ENCODE data around the gene NSUN6.

NSUN6 gene

GRCh38 chr10:18651324-18652007, at the start of gene NSUN6:
Gene NSUN6 (minus strand): TSS chr10:18651587. CDS start chr10:18651203, 384 bp downstream.
- DNase-seq: peak; percentile 72

- DNase-seq: no peak
Observed at GRCh38 chr10:18699849-18700840, 48.8 kb upstream of the NSUN6 start.

- no peak for DNase-seq
Observed at GRCh38 chr10:18690541-18690940, 39.2 kb upstream of the NSUN6 start.

- no peak for DNase-seq
Observed at GRCh38 chr10:18689498-18689897, 38.1 kb upstream of the NSUN6 start.

GRCh38 chr10:18687706-18688105, 36.3 kb upstream of the NSUN6 start:
- DNase-seq: no peak

- DNase-seq: no peak
Observed at GRCh38 chr10:18687195-18687594, 35.8 kb upstream of the NSUN6 start.

GRCh38 chr10:18685555-18685954, 34.2 kb upstream of the NSUN6 start:
- no peak for DNase-seq

- no peak for DNase-seq
Observed at GRCh38 chr10:18684953-18685352, 33.6 kb upstream of the NSUN6 start.

GRCh38 chr10:18684416-18684815, 33.0 kb upstream of the NSUN6 start:
- DNase-seq: no peak

- no peak for DNase-seq
Observed at GRCh38 chr10:18683427-18683826, 32.0 kb upstream of the NSUN6 start.

- DNase-seq: no peak
Observed at GRCh38 chr10:18681971-18682411, 30.6 kb upstream of the NSUN6 start.

- no peak for DNase-seq
Observed at GRCh38 chr10:18681366-18681765, 30.0 kb upstream of the NSUN6 start.

- DNase-seq: no peak
Observed at GRCh38 chr10:18680754-18681153, 29.4 kb upstream of the NSUN6 start.

- DNase-seq: no peak
Observed at GRCh38 chr10:18675086-18675801, 23.9 kb upstream of the NSUN6 start.

- no peak for DNase-seq
Observed at GRCh38 chr10:18668026-18668425, 16.6 kb upstream of the NSUN6 start.

GRCh38 chr10:18666810-18667209, 15.4 kb upstream of the NSUN6 start:
- DNase-seq: no peak

- no peak for DNase-seq
Observed at GRCh38 chr10:18665815-18666558, 14.6 kb upstream of the NSUN6 start.

- no peak for DNase-seq
Observed at GRCh38 chr10:18664841-18665478, 13.6 kb upstream of the NSUN6 start.

- DNase-seq: no peak
Observed at GRCh38 chr10:18660816-18661431, 9.5 kb upstream of the NSUN6 start.

- no peak for DNase-seq
Observed at GRCh38 chr10:18659819-18660535, 8.6 kb upstream of the NSUN6 start.

Measured in NK-92 treated with Interleukin-12 subunit alpha and Interleukin-12 subunit beta, amount 100 ng/mL, for 24 hours (cell line).